GM20431 (cell line): ENCODE results near the gene KIAA1614.
"Not testable (repeated sequence)": the region's sequence is repeated elsewhere in the genome, so short reads cannot be mapped to it uniquely, and the experiment has no call there.

Experiments used
- in situ Hi-C: fragments of 300-500 bp; cut with MseI, MboI; formaldehyde crosslinking; loops from one replicate; pipeline ENCODE4 v1.15.0; 2020; ENCODE audit warnings: low sequenced_read_pairs; ENCODE audit not compliant: unreplicated experiment

KIAA1614 gene

DNA sequence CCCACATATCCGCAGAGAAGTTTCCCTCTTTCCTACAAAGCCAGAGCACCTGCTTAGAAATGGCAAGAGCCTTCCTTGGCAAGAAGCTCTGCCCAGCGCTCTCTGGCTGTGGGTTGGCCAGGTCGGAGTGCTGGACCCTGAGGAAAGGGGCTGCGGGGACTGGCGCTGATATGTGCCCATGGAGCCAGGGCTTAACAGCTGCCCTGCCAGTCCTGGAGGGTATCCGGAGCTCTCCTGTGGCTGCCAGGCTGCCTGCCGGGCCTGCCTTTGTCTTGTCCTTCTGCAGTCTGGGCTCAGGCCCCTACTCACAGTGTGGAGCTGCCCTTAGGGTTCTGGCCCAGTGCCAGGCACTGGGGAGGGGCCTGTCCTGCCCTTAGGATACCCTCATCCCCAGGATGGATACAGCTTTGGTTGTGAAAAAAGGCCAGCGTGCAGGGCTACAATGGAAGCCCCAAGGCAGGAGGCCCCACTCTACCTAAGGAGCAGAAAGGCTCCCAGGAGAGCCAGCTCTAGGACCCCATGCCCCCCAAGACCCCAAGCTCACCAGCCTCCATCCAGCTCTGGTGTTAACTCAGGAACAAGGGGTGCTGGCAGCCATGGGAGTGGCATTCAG is 43.4 kb downstream of the KIAA1614 start:
- in situ Hi-C loops, result no loop called here

- in situ Hi-C loops, result not testable (repeated sequence)
Observed at GRCh38 chr1:180959620-180960019, 46.9 kb downstream of the KIAA1614 start.

DNA sequence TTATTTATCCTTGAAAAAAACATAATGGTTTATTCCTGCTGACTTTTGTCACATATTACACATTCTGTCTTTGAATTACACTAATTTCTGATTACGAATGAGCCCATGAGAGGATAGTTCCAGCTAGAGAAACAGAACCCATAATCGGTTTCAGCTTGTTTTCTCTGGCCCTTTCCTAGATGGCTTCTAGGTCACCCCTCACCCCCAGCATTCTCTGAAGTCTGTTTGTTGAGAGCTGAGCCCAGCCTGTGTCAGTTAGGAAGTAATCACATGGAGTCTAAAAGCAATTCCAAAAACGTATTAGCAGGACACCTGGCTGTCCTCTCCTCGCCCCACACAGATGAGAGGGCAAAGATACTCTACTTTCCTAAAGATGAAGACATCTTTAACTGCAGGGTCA is 48.9 kb downstream of the KIAA1614 start:
- in situ Hi-C loops, result no loop called here

DNA sequence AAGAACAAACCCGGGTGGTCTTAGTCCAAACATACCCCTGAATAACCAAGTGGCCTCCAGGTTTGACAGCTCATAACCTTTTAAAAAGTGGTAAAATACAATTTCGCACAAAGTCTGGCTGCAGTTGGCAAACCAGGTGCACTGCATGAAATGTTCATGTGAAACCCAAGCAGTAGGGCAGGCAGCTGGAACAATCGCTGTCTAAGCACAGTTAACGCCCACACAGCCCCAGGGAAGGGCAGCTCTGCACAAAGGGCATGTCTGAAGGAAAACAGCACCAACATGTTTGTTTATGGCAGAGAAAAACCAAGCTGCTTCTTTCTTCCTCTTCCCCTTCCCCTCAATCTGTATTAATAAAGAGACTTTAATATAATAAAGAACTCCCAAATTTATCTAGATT is 49.5 kb downstream of the KIAA1614 start:
- in situ Hi-C loops, result no loop called here

DNA sequence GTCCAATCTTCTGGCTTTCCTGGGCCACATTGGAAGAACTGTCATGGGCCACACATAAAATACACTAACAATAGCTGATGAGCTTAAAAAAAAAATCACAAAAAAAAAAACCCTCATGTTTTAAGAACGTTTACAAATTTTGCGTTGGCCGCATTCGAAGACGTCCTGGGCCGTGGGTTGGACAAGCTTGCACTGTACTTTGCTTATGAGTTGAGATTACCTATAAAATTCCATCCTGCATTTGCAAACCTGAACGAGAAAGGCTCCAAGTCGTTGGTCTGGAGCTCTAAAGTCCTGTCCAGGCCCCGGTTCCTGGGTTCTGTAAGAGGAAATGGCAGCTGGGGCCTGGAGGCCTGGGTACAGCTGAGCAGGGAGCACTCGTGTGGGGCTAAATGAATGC is 51.4 kb downstream of the KIAA1614 start:
- in situ Hi-C loops, result no loop called here

DNA sequence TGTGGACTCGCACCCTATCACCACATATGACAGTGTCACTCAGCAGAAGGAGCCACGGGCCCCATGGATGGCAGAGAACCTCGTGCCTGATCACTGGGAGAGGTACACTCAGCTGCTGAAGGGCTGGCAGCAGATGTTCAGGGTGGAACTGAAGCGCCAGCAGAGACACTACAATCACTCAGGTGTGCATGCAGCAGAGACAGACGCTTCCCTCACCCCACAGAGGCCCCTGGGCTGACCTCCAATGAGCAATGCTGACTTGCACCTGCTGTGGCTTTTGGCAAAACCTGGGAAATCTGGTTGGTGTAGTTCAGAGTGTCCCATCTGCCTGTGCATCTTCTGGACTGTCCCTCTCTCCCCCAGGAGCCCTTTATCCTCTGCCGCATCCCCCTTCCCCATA is 51.9 kb downstream of the KIAA1614 start:
- in situ Hi-C loops, result no loop called here

- in situ Hi-C loops, result no loop called here
Observed at GRCh38 chr1:180966312-180966711, 53.6 kb downstream of the KIAA1614 start.

GRCh38 chr1:180966744-180967536 is 54.2 kb downstream of the KIAA1614 start:
- in situ Hi-C loops, result no loop called here

DNA sequence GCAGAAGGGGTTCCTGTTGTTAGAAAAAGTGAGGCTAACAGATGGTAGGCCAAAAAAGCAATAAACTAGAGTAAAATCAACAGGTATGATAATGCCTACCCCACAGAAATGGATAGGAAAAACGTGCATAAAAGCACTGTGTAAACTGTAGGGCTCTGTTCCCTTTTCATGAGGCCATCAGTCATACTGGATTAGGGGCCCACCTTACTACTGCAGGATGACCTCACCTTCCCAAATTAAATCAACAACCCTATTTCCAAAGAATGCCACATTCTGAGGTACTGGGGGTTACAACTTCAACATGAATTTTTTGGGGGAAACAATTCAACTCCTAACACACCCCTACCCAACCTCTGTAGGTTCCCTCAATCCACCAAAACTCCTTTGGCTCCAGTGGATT is 54.9 kb downstream of the KIAA1614 start:
- in situ Hi-C loops, result no loop called here

DNA sequence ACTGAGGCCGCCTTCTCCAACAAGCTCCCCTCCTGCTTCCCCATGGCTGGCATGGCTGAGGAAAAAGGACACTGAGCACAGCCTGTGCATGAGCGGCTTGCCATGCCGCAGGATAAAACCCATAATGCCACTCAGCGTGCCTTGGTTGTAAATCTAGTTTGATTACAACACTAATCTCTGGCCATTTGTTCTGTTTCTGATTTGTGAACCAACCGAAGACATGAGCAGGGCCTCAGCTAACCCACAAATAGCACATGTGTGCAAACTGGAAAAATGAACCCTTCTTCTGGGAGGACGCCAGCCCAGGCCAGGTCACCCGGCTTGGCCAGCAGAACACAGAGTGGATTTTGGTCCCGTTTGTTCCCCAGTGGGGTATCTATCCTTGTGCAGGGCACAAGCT is 56.1 kb downstream of the KIAA1614 start:
- in situ Hi-C loops, result not testable (repeated sequence)

DNA sequence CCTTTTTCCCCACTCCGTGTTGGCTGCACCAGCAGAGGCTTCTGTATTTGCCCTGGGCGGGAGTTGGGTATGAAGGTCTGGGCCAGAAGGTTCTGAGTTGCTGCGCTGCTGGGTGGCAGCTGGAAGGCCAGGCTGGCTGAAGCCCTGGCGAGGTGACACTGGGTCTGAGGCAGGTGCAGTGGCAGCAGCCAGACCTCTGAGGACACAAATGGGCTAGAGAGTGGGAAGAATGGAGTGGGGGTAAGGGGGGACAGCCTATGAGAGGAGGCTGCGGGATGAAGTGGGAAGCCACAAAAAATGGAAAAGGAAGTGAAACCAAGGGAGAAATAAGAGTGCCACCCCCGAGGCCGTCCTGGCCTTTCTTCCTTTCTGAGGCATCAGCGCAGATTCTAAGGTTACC is 56.7 kb downstream of the KIAA1614 start:
- in situ Hi-C loops, result no loop called here

DNA sequence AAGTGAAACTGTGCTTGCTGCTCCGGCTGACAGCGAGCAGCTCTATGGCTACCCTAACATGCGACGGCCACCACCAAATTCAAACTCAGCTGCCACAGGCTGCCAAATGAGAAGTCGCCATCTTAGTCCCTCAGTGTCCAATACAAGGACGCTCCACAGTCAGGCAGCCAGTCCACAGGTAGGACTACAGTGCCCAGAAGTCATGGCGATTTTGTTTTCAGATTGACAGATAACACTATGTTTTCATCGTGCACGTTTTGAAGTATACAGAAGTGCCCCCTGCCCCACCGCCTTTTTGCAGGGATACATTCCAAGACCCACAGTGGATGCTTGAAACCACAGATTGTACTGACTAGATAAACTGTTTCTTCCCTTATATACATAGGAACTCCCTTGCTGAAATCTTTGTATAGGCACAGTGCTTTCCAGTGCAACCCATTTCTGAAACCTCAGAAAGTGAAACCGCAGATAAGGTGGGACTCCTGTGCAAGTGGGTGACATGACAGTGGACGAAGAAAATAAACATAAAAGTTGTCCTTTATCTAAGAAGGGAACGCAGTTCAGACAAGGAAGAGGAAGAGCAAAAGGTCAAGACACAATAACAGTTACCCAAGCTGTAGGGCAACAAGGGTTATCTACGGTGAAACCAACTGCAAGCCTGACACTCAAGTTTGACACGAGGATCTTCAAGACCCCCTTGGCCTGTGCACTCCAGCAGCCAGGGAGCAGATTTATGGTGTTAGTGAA is 57.8 kb downstream of the KIAA1614 start:
- in situ Hi-C loops, result no loop called here

DNA sequence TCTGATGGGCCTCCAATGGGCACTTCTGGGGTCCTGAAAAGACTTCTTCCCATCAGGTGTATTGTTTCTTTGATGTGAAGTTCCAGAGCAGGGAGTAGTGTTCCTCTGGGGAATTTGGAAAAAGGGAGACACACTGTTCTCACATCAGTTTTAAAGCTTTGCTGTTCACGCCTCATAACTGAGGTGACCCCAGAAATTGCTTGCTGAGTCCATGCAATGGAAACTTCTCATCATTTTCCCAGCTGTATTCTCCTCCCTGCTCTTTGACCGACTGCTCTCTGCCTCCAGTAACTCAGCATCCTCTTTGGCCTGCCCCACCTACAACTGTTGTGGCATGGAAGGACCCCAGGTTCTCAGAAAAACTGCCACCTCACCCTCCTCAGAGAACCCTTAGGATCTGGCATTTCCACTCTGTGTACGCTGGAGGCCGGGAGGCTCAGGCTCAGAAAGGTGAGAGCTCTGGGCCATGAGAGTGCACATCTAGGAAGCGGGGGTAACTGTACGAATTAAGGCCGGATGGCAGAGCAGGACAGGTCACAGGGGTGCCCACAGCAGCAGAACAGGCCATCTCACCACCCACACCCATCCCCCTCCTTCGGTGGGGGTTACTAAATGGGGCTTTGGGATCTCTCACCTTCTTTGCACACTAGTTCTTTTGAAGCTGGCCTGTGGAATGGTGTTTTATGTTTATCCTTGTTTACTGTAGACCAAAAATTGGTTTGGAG is 58.7 kb downstream of the KIAA1614 start:
- in situ Hi-C loops, result no loop called here

DNA sequence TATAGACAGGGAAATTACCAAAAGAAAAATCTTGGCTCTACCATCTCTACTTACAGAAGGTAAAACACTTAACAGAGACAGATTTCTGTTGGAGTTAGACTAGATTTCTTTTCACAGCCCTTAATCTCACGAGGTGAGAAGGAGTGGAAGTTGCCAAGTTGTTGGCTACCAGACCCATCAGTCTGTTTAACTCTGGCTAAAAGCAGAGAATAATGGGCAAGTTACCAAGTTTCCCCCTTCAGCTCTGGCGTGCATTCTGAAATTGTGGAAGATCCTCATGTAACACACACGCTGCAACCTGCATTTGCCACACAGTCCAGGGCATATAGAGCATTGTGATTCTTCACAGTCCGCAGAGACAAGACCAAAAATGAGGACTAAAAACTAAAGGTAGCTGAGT is 60.7 kb downstream of the KIAA1614 start:
- in situ Hi-C loops, result no loop called here

GRCh38 chr1:180974236-180974635 is 61.5 kb downstream of the KIAA1614 start:
- in situ Hi-C loops, result no loop called here

DNA sequence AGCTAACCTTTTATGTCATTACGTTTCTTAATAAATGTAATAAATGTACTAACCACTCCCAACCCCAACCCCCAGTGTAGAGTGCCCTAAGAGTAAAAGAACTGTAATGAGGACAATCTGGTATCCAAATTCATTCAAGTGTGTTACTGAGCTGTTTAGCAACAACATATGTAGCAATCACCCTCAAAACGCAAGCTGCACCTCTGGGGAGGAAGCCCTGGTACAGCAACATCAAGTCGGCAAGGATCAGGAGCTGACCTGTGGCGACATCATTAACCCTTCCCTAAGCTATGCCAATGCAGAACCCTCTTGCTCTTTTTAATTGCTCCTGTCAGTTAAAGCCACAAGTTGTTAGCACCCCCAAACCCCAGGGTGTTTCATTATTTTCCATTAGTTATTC is 62.9 kb downstream of the KIAA1614 start:
- in situ Hi-C loops, result no loop called here

- in situ Hi-C loops, result no loop called here
Observed at GRCh38 chr1:180976191-180976590, 63.5 kb downstream of the KIAA1614 start.

DNA sequence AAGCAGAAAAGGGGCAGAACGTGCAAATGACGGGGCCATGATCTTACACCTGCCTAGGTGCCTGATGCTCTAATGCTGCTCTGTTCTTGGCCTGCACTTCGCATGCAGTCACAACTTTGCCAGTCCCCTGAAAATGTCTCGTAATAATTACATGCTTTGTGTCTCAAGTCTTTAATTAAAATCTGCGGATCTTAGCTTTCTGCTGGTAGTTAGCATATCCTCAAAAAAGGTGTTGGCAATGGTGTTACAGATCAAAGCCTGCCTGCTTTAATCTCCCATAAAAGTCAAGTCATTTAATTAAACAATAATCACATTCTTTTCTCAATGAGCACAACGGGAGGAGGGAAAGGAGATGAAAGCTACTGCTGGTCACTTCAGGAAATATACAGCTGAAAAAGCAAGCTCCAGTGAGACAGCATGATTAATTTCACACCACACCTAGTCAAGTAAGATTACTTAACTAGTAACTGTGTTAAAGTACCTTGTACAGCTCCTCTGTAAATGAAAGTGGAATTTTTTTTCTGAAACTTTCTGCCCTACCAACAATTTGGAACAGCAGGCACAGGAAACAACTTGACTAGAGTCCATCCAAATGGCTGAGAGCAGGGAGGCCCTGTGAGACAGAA is 64.1 kb downstream of the KIAA1614 start:
- in situ Hi-C loops, result no loop called here

- in situ Hi-C loops, result no loop called here
Observed at GRCh38 chr1:180981596-180982387, 69.1 kb downstream of the KIAA1614 start.
